ENCODE results near the gene TTC29.
"Not testable (repeated sequence)": the region's sequence is repeated elsewhere in the genome, so short reads cannot be mapped to it uniquely, and the experiment has no call there.

TTC29 gene

GRCh38 chr4:146739182-146739581 lies 206.5 kb downstream of the TTC29 start:
- H3K27ac Mint-ChIP-seq = no peak overlapping the region
- no peaks in the 10 kb centered on the region for H3K36me3 Mint-ChIP-seq (ENCODE audit: low read depth)
- H3K27me3 Mint-ChIP-seq = no peaks in the 10 kb centered on the region
- no peaks in the 10 kb centered on the region for H3K4me1 Mint-ChIP-seq (ENCODE audit: low read depth)
- H3K9me3 Mint-ChIP-seq = no peaks in the 10 kb centered on the region
- intact Hi-C loops (cut with micrococcal nuclease) = no loop called here
- H3K4me3 Mint-ChIP-seq = no peak overlapping the region

DNA sequence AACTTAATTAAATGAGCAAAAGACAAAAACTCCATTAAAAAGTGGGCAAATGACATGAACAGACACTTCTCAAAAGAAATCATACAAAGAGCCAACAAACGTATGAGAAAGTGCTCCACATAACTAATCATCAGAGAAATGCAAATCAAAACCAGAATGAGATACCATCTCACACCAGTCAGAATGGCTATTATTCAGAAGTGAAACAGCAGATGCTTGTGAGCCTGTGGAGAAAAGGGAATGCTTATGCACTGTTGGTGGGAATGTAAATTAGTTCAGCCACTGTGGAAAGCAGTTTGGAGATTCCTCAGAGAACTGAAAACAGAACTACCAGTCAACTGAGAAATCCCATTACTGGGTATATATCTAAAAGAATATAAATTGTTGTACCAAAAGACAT lies 222.1 kb downstream of the TTC29 start:
- H3K9me3 Mint-ChIP-seq; H3K36me3 Mint-ChIP-seq (ENCODE audit: low read depth); intact Hi-C loops (cut with micrococcal nuclease); H3K27ac Mint-ChIP-seq; H3K4me3 Mint-ChIP-seq; H3K4me1 Mint-ChIP-seq (ENCODE audit: low read depth); H3K27me3 Mint-ChIP-seq: not testable (repeated sequence)

DNA sequence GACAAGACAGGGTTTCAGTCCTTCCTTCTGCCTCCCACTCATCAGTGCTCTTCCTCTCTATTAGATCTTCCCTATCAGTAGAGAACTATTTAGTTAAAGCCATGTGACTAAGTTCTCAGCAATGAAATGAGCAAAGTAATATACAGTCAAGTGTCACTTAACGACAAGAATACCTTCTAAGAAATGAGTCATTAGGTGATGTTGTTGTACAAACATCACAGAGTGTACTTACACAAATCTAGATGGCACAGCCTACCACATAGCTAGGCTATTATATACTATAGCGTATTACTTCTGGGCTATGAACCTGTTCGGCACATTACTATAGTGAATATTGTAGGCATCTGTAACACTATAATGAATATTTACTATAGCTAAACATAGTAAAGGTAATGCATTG lies 235.7 kb downstream of the TTC29 start:
- intact Hi-C loops (cut with micrococcal nuclease) = no loop called here
- Mint-ChIP-seq H3K4me1 (ENCODE audit: low read depth) (no peaks in the 10 kb centered on the region), H3K4me3 (no peak overlapping the region), H3K36me3 (ENCODE audit: low read depth) (no peaks in the 10 kb centered on the region), H3K9me3 (no peaks in the 10 kb centered on the region), H3K27ac (no peak overlapping the region), H3K27me3 (no peaks in the 10 kb centered on the region)

DNA sequence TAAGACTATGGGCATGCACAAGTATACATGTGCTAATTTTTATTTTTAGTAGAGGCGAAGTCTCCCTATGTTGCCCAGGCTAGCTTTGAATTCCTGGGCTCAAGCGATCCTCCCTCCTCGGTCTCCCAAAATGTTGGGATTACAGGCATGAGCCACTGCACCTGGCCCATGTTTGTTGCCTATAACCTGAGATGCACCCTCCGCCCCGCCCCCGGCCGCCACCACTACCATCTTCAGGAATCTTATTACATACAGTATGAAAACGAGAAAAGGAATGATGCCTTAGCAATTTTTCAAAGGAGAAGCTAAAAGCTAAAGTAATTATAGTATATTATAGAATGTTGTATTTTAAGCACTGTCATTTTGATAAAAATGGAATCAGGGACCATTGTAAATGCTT lies 245.8 kb downstream of the TTC29 start:
- intact Hi-C loops (cut with micrococcal nuclease) = no loop called here
- H3K36me3 Mint-ChIP-seq (ENCODE audit: low read depth) = no peaks in the 10 kb centered on the region
- H3K4me3 Mint-ChIP-seq = no peak overlapping the region
- H3K27me3 Mint-ChIP-seq = no peaks in the 10 kb centered on the region
- no peaks in the 10 kb centered on the region for H3K9me3 Mint-ChIP-seq
- no peaks in the 10 kb centered on the region for H3K4me1 Mint-ChIP-seq (ENCODE audit: low read depth)
- no peak overlapping the region for H3K27ac Mint-ChIP-seq

DNA sequence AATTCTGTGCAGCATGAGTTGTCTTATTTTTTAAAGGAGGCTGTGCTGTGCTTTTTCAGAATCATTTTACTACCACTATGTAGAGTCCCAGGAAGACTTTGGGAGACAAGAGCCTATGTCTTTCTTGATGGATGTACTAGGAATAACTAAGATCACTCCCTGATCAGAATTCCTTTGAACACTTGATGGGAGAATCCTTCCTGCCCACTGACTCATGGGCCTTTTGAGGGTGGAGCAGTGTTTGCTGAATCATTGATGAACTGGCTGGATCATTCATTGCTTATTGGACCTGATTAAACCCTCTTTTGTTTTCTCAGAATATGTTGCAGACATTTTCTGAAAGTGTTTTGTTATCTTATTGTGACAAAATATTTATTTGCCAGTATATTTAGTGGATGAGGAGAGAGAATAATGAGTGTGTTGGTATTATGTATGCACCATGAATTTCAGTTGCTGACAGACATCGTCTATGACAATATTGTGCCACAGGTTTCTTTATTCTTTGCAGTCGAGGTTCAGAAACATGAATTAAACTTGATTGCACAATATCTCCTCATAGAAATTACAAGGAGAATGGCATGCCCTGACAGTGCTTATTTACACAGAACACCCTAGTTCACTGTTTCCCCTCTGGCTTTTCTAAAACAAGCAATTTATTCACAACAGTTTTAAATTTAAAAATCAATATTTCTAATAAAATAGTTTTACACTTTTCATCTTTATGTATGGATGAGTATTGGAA lies 270.7 kb downstream of the TTC29 start:
- H3K4me1 Mint-ChIP-seq (ENCODE audit: low read depth) = no peaks in the 10 kb centered on the region
- intact Hi-C loops (cut with micrococcal nuclease) = no loop called here
- peaks cover 20% of the 10 kb centered on the region for H3K9me3 Mint-ChIP-seq
- no peaks in the 10 kb centered on the region for H3K27me3 Mint-ChIP-seq
- no peaks in the 10 kb centered on the region for H3K36me3 Mint-ChIP-seq (ENCODE audit: low read depth)
- H3K4me3 Mint-ChIP-seq = no peak overlapping the region
- H3K27ac Mint-ChIP-seq = no peak overlapping the region

DNA sequence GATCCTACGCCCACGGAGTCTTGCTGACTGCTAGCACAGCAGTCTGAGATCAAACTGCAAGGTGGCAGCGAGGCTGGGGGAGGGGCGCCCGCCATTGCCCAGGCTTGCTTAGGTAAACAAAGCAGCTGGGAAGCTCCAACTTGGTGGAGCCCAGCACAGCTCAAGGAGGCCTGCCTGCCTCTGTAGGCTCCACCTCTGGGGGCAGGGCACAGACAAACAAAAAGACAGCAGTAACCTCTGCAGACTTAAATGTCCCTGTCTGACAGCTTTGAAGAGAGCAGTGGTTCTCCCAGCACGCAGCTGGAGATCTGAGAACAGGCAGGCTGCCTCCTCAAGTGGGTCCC lies 281.7 kb downstream of the TTC29 start:
- intact Hi-C loops (cut with micrococcal nuclease); H3K4me3 Mint-ChIP-seq; H3K4me1 Mint-ChIP-seq (ENCODE audit: low read depth); H3K27me3 Mint-ChIP-seq; H3K36me3 Mint-ChIP-seq (ENCODE audit: low read depth); H3K27ac Mint-ChIP-seq: not testable (repeated sequence)
- H3K9me3 Mint-ChIP-seq = peaks cover 17% of the 10 kb centered on the region

GRCh38 chr4:146661367-146661766 lies 284.3 kb downstream of the TTC29 start:
- H3K4me1 Mint-ChIP-seq (ENCODE audit: low read depth) = no peaks in the 10 kb centered on the region
- peaks cover 15% of the 10 kb centered on the region for H3K27me3 Mint-ChIP-seq
- H3K36me3 Mint-ChIP-seq (ENCODE audit: low read depth) = no peaks in the 10 kb centered on the region
- intact Hi-C loops (cut with micrococcal nuclease) = no loop called here
- H3K4me3 Mint-ChIP-seq = no peak overlapping the region
- H3K9me3 Mint-ChIP-seq = peaks cover 17% of the 10 kb centered on the region
- no peak overlapping the region for H3K27ac Mint-ChIP-seq

All from dendritic cell treated with granulocyte-macrophage colony-stimulating factor and Interleukin-4, amounts not matched to agents 40 ng/mL and 50 ng/mL, for 4 days (primary cell).